ENCODE results near the gene SERPINA12.
"Not testable (repeated sequence)": the region's sequence is repeated elsewhere in the genome, so short reads cannot be mapped to it uniquely, and the experiment has no call there.

The SERPINA12 gene

GRCh38 chr14:94489336-94489735 is 19.9 kb downstream of the SERPINA12 start:
- no peak for DNase-seq (ENCODE audit: low read depth in 2 of 2)

GRCh38 chr14:94486883-94487282 is 22.4 kb downstream of the SERPINA12 start:
- no peak for DNase-seq (ENCODE audit: low read depth in 2 of 2)

GRCh38 chr14:94485944-94486841 is 23.1 kb downstream of the SERPINA12 start:
- DNase-seq (ENCODE audit: low read depth in 2 of 2): peak; percentile 9 to 51

GRCh38 chr14:94484481-94484880 is 24.8 kb downstream of the SERPINA12 start:
- no peak for DNase-seq (ENCODE audit: low read depth in 2 of 2)

GRCh38 chr14:94483729-94484275 is 25.5 kb downstream of the SERPINA12 start:
- no peak for DNase-seq (ENCODE audit: low read depth in 2 of 2)

GRCh38 chr14:94483071-94483451 is 26.2 kb downstream of the SERPINA12 start:
- no peak for DNase-seq (ENCODE audit: low read depth in 2 of 2)

GRCh38 chr14:94482132-94483070 is 26.9 kb downstream of the SERPINA12 start:
- not testable (repeated sequence) for DNase-seq (ENCODE audit: low read depth in 2 of 2)

GRCh38 chr14:94481468-94482131 is 27.7 kb downstream of the SERPINA12 start:
- DNase-seq (ENCODE audit: low read depth in 2 of 2): no peak

- DNase-seq (ENCODE audit: low read depth in 2 of 2): no peak
Measured at GRCh38 chr14:94480809-94481208, 28.5 kb downstream of the SERPINA12 start.

- DNase-seq (ENCODE audit: low read depth in 2 of 2): no peak
Measured at GRCh38 chr14:94478420-94478819, 30.8 kb downstream of the SERPINA12 start.

- DNase-seq (ENCODE audit: low read depth in 2 of 2): no peak
Measured at GRCh38 chr14:94476023-94476422, 33.2 kb downstream of the SERPINA12 start, which contains the start of gene SERPINA9. Gene SERPINA9, minus strand, starts transcription at chr14:94476197. Its CDS starts 6,357 bp downstream, at chr14:94469840.

GRCh38 chr14:94474581-94475031 is 34.7 kb downstream of the SERPINA12 start:
- no peak for DNase-seq (ENCODE audit: low read depth in 2 of 2)

- DNase-seq (ENCODE audit: low read depth in 2 of 2): no peak
Measured at GRCh38 chr14:94473666-94474410, 35.4 kb downstream of the SERPINA12 start.

- DNase-seq (ENCODE audit: low read depth in 2 of 2): no peak
Measured at GRCh38 chr14:94472842-94473241, 36.4 kb downstream of the SERPINA12 start.

GRCh38 chr14:94471045-94471444 is 38.2 kb downstream of the SERPINA12 start:
- DNase-seq (ENCODE audit: low read depth in 2 of 2): no peak

GRCh38 chr14:94470311-94470710 is 39.0 kb downstream of the SERPINA12 start:
- DNase-seq (ENCODE audit: low read depth in 2 of 2): no peak

GRCh38 chr14:94469261-94469660 is 40.0 kb downstream of the SERPINA12 start:
- no peak for DNase-seq (ENCODE audit: low read depth in 2 of 2)

GRCh38 chr14:94467728-94468520 is 41.3 kb downstream of the SERPINA12 start:
- no peak for DNase-seq (ENCODE audit: low read depth in 2 of 2)

- DNase-seq (ENCODE audit: low read depth in 2 of 2): no peak
Measured at GRCh38 chr14:94466706-94467370, 42.4 kb downstream of the SERPINA12 start.

All from stimulated activated CD4-positive, alpha-beta T cell treated with anti-CD3 and anti-CD28 coated beads, Interleukin-4, amount 100 ng/mL, for 48 hours (primary cell).